NCI-H526 treated with DMSO at 0.1 percent for 48 hours (cell line): ENCODE measurements around the gene EFEMP1.
A peak's percentile ranks its signal among the peaks of the same experiment; 100 is the strongest.

ENCODE experiments used
- DNase-seq: peaks from one replicate; lab custom pipeline; 2025; lab: John Stamatoyannopoulos, UW

The EFEMP1 gene

GRCh38 chr2:55898386-55899040, 25.1 kb downstream of the EFEMP1 start:
- no peak for DNase-seq

- no peak for DNase-seq
These were observed 26.9 kb downstream of the EFEMP1 start for GRCh38 chr2:55896633-55897032.

- no peak for DNase-seq
These were observed 28.9 kb downstream of the EFEMP1 start for GRCh38 chr2:55894720-55895119.

GRCh38 chr2:55891671-55892094, 31.9 kb downstream of the EFEMP1 start:
- no peak for DNase-seq

GRCh38 chr2:55888936-55889335, 34.6 kb downstream of the EFEMP1 start:
- no peak for DNase-seq

GRCh38 chr2:55887901-55888624, 35.5 kb downstream of the EFEMP1 start:
- peak; percentile 66 for DNase-seq

- no peak for DNase-seq
These were observed 36.2 kb downstream of the EFEMP1 start for GRCh38 chr2:55887351-55887750.

- DNase-seq = no peak
These were observed 37.7 kb downstream of the EFEMP1 start for GRCh38 chr2:55885944-55886281.

GRCh38 chr2:55885127-55885943, 38.2 kb downstream of the EFEMP1 start:
- no peak for DNase-seq

GRCh38 chr2:55883829-55884228, 39.8 kb downstream of the EFEMP1 start:
- no peak for DNase-seq

GRCh38 chr2:55883357-55883756, 40.2 kb downstream of the EFEMP1 start:
- DNase-seq = no peak

- DNase-seq = no peak
These were observed 40.6 kb downstream of the EFEMP1 start for GRCh38 chr2:55882954-55883353.

- no peak for DNase-seq
These were observed 43.0 kb downstream of the EFEMP1 start for GRCh38 chr2:55880416-55881143.

- DNase-seq = no peak
These were observed 43.6 kb downstream of the EFEMP1 start for GRCh38 chr2:55879976-55880375.

GRCh38 chr2:55877087-55877436, 46.5 kb downstream of the EFEMP1 start:
- DNase-seq = no peak

- no peak for DNase-seq
These were observed 47.0 kb downstream of the EFEMP1 start for GRCh38 chr2:55876429-55877086.

GRCh38 chr2:55875434-55876135, 48.0 kb downstream of the EFEMP1 start:
- peak; percentile 17 for DNase-seq

- DNase-seq = no peak
These were observed 49.2 kb downstream of the EFEMP1 start for GRCh38 chr2:55874338-55874737.

- no peak for DNase-seq
These were observed 51.9 kb downstream of the EFEMP1 start for GRCh38 chr2:55871637-55872036.

- DNase-seq = no peak
These were observed 53.8 kb downstream of the EFEMP1 start for GRCh38 chr2:55869637-55870325.
